ENCODE results near the gene TRIP13.
"Not testable (repeated sequence)": the region's sequence is repeated elsewhere in the genome, so short reads cannot be mapped to it uniquely, and the experiment has no call there.

The TRIP13 gene

DNA sequence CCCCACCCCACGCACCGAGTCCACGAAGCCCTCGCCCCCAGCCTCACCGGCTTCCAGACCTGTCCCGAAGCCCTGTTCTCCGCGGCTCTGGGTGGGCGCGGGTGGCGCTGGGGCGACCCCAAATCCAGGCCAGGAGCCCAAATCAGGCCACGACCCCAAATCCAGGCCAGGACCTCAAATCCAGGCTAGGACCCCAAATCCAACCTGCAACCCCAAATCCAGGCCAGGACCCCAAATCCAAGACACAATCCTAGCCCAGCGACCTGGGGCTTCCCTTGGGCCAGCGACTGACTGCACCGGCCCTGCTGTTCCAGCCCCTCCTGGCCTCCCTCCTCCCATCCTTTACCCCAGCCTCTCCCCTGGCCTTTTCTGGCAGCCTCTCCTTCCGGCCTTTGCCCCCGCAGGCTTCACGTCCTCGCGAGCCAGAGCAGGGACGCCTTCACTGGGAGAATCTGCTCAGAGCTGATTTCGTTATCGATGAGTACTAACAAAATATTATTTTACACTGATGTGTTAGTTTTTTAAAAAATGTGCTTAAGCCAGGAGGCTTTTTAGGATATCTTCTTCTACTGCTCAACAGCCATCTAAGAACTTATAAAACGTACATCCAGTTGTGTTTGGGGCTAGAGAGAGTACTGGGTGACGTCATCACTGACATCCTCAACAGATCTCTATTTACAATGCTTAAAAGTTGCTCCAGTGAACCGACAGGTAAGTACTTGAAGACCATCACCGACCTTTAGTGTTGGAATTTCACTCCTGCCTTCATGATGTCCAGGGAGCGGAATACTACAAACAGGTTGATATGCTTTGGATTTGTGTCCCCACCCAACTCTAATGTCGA is 34.7 kb downstream of the TRIP13 start:
- ATAC-seq, result no peak
- DNase-seq (ENCODE audit: low spot score in 2 of 2), result no peak
- Mint-ChIP-seq H3K36me3 (no peaks in the 10 kb centered on the region), H3K4me3 (peak overlapping the region; percentile 9), H3K9me3 (no peaks in the 10 kb centered on the region), H3K4me1 (peaks cover 18% of the 10 kb centered on the region), H3K27ac (no peak overlapping the region)

DNA sequence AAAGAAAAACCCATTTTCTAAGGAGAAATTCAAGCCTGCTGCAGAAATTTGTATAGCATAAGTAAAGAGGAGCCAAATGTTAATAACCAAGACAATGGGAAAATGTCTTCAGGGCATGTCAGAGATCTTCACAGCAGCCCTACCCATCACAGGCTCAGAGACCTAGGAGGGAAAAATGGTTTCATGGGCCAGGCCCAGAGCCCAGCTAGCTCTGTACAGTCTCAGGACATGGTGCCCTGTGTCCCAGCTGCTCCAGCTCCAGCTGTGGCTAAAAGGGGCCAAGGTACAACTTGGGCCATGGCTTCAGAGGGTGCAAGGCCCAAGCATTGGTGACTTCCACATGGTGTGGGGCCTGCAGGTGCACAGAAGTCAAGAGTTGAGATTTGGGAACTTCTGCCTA is 36.5 kb downstream of the TRIP13 start:
- not testable (repeated sequence) for ATAC-seq; H3K4me3 Mint-ChIP-seq; H3K27ac Mint-ChIP-seq; H3K9me3 Mint-ChIP-seq; DNase-seq (ENCODE audit: low spot score in 2 of 2); H3K36me3 Mint-ChIP-seq
- H3K4me1 Mint-ChIP-seq, result peaks cover 19% of the 10 kb centered on the region

DNA sequence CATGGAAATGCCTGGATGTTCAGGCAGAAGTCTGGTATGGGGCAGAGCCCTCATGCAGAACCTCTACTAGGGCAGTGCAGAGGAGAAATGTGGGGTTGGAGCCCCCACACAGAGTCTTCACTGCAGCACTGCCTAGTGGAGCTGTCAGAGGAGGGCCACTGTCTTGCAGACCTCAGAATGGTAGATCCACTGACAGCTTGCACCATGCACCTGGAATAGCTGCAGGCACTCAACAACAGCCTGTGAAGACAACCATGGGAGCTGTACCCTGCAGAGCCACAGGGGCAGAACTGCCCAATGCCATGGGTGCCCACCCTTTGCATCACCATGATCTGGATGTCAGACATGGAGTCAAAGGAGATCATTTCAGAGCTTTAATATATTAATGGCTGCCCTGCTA is 36.9 kb downstream of the TRIP13 start:
- H3K4me3 Mint-ChIP-seq, result no peak overlapping the region
- peaks cover 18% of the 10 kb centered on the region for H3K4me1 Mint-ChIP-seq
- no peaks in the 10 kb centered on the region for H3K9me3 Mint-ChIP-seq
- DNase-seq (ENCODE audit: low spot score in 2 of 2), result no peak
- H3K27ac Mint-ChIP-seq, result no peak overlapping the region
- no peak for ATAC-seq
- no peaks in the 10 kb centered on the region for H3K36me3 Mint-ChIP-seq

DNA sequence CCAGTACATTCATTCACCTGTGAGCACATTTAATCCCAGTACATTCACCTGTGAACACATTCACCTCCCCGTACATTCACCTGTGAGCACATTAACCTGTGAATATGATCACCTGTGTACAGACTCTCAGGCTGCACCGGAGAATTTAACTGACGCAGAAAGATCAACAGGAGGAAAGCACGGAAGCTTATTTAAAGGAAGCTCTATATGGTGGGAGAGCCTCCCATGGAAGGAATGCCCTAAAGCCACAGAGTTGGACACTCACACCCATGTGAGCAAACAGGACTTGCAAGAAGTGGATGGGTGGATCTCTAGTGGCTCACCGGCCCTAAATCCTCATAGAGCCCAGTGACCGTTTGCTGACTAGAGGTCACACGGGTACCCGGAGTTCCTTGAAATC is 38.2 kb downstream of the TRIP13 start:
- H3K4me1 Mint-ChIP-seq, result peaks cover 18% of the 10 kb centered on the region
- H3K4me3 Mint-ChIP-seq, result no peak overlapping the region
- ATAC-seq (no peak), DNase-seq (ENCODE audit: low spot score in 2 of 2) (no peak)
- H3K27ac Mint-ChIP-seq, result no peak overlapping the region
- H3K9me3 Mint-ChIP-seq, result no peaks in the 10 kb centered on the region
- H3K36me3 Mint-ChIP-seq, result no peaks in the 10 kb centered on the region

DNA sequence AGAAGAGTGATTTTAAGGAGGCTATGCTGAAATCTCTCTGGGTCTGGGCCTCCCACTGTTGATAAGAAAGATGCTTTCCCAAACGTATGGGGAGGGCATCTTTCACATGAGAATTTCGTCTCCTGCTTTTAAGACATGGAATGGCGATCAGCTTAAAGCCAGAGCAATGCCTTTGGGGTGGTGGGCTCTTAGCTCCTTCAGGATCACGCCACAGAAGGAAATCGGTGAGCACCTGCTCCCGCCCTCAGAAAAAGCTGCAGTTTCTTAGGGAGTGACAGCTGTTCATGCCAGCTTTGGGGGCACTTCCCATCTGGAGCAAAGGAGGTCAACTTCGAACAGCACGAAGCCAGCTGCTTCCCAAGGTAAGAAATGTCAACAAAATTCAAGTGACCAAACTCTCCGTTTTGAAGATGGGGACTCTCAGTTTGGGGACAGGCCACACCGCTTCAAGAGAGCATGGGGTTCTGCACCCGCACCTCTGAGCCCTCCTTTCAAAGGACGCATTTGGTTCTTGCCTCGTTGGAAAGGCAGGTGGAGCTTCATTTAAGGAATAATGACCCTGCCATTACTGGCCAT is 39.0 kb downstream of the TRIP13 start:
- ATAC-seq, result no peak
- Mint-ChIP-seq H3K4me3 (no peak overlapping the region), H3K9me3 (no peaks in the 10 kb centered on the region), H3K4me1 (peaks cover 13% of the 10 kb centered on the region), H3K27ac (no peak overlapping the region), H3K36me3 (no peaks in the 10 kb centered on the region)
- DNase-seq (ENCODE audit: low spot score in 2 of 2), result no peak

DNA sequence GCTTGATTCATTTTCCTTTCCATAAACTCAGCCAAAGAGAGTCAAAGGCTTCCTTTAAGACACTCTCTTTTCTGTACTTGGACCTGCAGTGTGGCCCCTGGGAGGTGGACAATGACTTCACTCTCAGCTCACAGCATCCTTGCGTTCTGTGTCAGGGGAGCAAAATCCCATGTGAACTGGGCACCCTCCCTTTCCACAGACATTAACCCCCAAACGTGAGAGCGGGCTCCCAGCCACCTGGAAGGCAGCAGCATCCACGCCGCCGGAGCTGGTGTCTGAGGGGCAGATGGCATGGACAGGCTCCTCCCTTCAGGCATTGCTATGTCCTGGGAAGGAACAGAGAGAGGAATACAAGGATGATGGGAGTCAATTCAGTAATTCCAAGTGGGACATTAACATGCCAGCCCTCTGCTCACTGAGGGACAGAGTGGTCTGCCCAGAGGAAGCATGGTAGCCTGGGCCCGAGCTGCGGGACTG is 39.5 kb downstream of the TRIP13 start:
- Mint-ChIP-seq H3K4me3 (no peak overlapping the region), H3K27ac (no peak overlapping the region), H3K36me3 (no peaks in the 10 kb centered on the region), H3K9me3 (no peaks in the 10 kb centered on the region), H3K4me1 (peaks cover 13% of the 10 kb centered on the region)
- DNase-seq (ENCODE audit: low spot score in 2 of 2) (no peak), ATAC-seq (no peak)

DNA sequence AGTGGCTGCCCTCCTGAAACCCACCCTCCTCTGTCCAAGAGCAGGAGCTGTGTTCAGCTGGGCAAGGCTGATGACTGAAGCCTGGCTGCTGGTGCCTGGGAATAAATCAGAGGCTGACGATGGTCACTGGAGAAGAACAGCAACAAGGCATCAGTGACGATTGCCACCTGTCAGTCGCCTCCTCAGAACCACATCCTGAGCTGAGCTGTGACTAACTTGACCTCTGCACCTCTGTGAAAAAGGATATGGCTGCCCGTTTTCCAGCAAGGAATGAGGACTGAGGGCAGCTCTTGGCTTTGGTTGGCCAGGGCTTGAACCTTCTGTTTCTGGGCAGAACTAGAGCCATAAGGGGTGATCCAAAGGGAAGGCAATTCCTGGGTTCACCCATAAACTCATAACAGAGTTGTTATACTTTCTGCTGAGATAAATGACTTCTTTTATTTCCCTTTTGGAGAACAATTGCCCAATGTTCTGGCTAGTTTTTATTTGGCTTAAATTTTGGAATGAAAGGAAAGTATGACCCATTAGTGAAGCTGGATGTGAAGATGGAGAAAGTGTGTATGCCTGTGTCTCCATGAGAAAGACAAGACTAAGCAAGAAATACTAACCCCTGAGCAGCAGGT is 40.1 kb downstream of the TRIP13 start:
- DNase-seq (ENCODE audit: low spot score in 2 of 2) (no peak), ATAC-seq (peak; percentile 59)
- no peak overlapping the region for H3K4me3 Mint-ChIP-seq
- H3K27ac Mint-ChIP-seq, result peak overlapping the region; percentile 48
- H3K4me1 Mint-ChIP-seq, result peaks cover 13% of the 10 kb centered on the region
- H3K9me3 Mint-ChIP-seq, result no peaks in the 10 kb centered on the region
- H3K36me3 Mint-ChIP-seq, result no peaks in the 10 kb centered on the region

DNA sequence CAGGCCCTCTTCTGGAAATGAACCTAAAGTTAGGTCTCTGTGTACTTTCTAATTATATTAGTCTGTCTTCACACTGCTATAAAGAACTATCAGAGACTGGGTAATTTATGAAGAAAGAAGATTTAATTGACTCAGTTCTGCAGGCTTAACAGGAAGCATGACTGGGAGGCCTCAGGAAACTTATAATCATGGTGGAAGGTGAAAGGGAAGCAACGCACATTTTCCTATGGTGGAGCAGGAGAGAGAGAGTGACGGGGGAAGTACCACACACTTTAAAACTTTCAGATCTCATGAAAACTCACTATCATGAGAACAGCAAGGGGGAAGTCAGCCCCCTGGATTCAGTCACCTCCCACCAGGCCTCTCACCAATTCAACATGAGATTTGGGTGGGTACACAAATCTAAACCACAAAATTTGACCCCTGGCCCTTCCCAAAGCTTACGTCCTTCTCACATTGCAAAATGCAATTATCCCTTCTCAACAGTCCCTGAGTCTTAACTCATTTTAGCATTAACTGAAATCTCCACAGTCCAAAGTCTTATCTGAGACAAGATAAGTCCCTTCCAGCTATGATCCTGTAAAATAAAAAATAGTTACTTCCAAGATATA is 40.7 kb downstream of the TRIP13 start:
- H3K9me3 Mint-ChIP-seq, result no peaks in the 10 kb centered on the region
- peaks cover 13% of the 10 kb centered on the region for H3K4me1 Mint-ChIP-seq
- H3K4me3 Mint-ChIP-seq, result no peak overlapping the region
- ATAC-seq, result no peak
- peak overlapping the region; percentile 48 for H3K27ac Mint-ChIP-seq
- no peak for DNase-seq (ENCODE audit: low spot score in 2 of 2)
- no peaks in the 10 kb centered on the region for H3K36me3 Mint-ChIP-seq

DNA sequence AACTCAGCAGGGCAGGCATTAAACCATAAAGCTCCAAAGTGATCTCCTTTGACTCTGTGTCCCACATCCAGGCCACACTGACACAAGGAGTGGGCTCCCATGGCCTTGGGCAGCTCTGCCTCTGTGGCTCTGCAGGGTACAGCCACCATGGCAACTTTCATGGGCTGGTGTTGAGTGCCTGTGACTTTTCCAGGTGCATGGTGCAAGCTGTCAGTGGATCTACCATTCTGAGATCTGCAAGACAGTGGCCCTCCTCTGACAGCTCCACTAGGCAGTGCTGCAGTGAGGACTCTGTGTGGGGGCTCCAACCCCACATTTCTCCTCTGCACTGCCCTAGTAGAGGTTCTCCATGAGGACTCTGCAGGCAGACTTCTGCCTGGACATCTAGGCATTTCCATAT is 41.3 kb downstream of the TRIP13 start:
- not testable (repeated sequence) for H3K36me3 Mint-ChIP-seq; H3K9me3 Mint-ChIP-seq; ATAC-seq; H3K4me3 Mint-ChIP-seq; H3K27ac Mint-ChIP-seq; DNase-seq (ENCODE audit: low spot score in 2 of 2)
- H3K4me1 Mint-ChIP-seq, result peaks cover 13% of the 10 kb centered on the region

DNA sequence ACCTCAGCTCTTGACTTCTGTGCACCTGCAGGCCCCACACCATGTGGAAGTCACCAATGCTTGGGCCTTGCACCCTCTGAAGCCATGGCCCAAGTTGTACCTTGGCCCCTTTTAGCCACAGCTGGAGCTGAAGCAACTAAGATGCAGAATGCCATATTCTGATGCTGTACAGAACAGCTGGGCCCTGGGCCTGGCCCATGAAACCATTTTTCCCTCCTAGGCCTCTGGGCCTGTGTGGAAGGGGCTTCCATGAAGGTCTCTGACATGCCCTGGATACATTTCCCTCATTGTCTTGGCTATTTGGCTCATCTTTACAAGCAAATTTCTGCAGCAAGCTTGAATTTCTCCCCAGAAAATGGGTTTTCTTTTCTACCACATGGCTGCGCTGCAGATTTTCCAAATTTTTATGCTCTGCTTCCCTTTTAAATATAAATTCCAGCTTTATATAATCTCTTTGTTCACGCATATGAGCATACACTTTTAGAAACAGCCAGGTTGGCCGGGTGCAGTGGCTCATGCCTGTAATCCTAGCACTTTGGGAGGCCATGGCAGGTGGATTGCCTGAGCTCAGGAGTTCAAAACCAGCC is 41.8 kb downstream of the TRIP13 start:
- H3K36me3 Mint-ChIP-seq; H3K4me3 Mint-ChIP-seq; H3K27ac Mint-ChIP-seq; H3K9me3 Mint-ChIP-seq; DNase-seq (ENCODE audit: low spot score in 2 of 2); ATAC-seq: not testable (repeated sequence)
- H3K4me1 Mint-ChIP-seq, result peaks cover 13% of the 10 kb centered on the region

DNA sequence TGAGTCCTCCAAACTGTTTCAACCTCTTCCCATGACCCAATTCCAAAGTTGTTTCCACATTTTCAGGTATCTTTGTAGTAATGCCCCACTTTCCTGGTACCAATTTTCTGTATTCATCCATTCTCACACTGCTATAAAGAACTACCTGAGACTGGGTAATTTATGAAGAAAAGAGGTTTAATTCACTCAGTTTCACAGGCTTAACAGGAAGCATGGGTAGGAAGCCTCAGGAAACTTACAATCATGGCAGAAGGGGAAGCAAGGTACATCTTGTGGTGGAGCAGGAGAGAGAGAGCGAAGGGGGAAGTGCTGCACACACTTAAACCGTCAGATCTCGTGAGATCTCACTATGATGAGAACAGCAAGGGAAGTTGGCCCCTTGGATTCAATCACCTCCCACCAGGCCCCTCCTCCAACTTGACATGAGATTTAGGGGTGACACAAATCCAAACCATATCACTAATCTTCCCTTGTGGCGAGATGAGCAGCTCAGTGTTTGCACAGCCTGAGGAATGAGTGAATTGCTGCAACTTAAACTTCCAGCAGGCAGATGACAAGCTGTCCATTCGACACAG is 42.9 kb downstream of the TRIP13 start:
- DNase-seq (ENCODE audit: low spot score in 2 of 2) (no peak), ATAC-seq (peak; percentile 35)
- no peaks in the 10 kb centered on the region for H3K9me3 Mint-ChIP-seq
- H3K4me3 Mint-ChIP-seq, result no peak overlapping the region
- H3K4me1 Mint-ChIP-seq, result peaks cover 13% of the 10 kb centered on the region
- H3K36me3 Mint-ChIP-seq, result no peaks in the 10 kb centered on the region
- H3K27ac Mint-ChIP-seq, result no peak overlapping the region

DNA sequence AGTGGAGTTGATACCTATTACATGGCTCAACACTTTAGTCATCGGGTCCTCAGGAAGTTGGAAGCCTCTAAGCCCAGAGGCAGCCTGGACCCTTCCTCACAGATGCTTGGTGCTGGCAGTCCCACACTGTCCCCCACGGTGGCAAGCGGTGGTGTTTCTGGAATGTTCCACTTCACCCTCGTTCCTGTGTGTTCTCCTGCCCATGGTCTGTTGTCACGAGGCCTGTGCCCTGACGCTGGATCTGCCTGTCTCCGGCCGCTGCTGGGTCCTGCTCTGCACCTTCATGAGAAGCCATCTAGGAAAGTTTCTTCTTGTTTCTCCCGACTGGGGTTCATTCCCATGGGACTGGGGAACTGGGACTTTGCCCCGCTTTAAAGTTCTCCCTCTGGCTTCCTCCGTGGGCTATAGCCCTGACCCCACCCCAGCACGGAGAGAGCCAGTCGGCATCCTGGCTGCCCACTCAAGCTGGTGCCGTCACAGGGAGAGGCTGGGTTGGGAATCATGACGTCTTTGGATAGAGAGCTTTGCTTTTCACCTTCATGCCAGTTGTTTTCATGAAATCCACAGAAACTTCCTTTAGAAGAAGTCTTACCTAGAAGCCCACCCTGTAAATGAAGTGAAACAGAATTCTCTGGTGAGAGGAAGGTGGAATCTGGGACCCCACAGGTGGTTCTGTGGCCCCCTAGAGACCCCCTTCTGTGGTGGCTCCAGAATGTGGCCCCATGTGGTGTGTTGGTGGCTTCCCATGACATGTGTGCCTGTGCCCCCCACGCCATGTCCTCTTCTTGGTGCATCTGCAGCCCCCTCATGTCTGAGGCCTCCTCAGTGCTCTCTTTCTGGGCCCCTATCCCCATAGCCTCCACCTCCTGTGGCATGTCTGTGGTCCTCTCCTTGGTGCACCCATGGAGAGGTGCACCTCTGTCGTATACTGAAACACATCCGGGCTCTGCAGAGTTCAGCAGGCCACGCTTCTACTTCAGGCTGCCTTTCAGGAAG is 43.8 kb downstream of the TRIP13 start:
- peak overlapping the region; percentile 29 for H3K27ac Mint-ChIP-seq
- H3K9me3 Mint-ChIP-seq, result no peaks in the 10 kb centered on the region
- H3K36me3 Mint-ChIP-seq, result no peaks in the 10 kb centered on the region
- ATAC-seq (peak; percentile 16), DNase-seq (ENCODE audit: low spot score in 2 of 2) (no peak)
- no peak overlapping the region for H3K4me3 Mint-ChIP-seq
- peaks cover 13% of the 10 kb centered on the region for H3K4me1 Mint-ChIP-seq

DNA sequence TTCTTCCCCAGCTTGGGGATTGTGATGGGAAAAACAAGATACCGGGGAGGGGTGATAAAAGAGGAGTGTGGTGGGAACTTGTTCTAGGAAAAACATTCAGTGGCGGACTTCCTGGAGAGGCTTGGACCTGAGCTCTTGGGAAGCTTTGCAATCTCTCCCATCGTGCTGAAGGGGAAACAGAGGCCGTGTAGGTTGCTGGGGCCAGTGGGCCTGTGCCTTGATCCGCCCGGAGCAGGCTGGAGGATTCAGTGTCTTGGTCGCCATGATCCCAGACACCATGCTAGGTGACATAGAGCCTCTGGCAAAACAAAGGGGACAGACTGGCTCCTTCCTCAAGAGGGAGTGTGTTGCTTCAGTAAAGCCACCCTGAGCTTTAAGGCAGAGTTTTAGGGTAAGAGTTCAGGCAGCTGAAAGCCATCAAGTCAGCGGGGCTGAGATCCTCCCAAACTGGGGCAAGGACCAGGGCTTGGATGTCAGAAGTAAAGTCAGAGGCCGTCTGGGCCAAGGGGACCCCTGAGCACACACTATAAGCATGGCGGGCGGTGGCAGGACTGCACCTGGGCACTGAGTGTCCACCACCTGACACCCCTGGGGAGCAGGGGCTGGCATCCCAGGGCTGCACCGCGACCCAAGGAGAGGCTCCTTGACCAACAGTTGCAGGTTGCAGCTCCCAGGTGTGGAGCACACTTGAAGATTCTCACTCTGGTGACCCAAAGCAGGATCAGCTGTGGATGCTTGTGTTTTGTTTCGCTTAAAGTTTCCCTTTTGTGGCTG is 44.7 kb downstream of the TRIP13 start:
- Mint-ChIP-seq H3K4me1 (peaks cover 9% of the 10 kb centered on the region), H3K9me3 (no peaks in the 10 kb centered on the region), H3K36me3 (no peaks in the 10 kb centered on the region), H3K27ac (no peak overlapping the region), H3K4me3 (no peak overlapping the region)
- DNase-seq (ENCODE audit: low spot score in 2 of 2) (no peak), ATAC-seq (no peak)

All from stimulated activated effector memory CD8-positive, alpha-beta T cell treated with anti-CD3 and anti-CD28 coated beads, Interleukin-12 subunit alpha, Interleukin-12 subunit beta, amount 100 ng/mL, for 72 hours (primary cell).